Tongue (tissue), 2 donors: Measurements from ENCODE around the gene STUM. TPM values are rescaled to one million over a fixed set of nuclear protein-coding genes. Genes with fewer than 3 reads are reported as not detected.
"Not testable (repeated sequence)": the region's sequence is repeated elsewhere in the genome, so short reads cannot be mapped to it uniquely, and the experiment has no call there.

ENCODE experiments used
- DNase-seq: peaks from one replicate; pipeline ENCODE4 v3.0.0-alpha.2; 2015
- total RNA-seq: library from RNA; depleted of rRNA; stranded (reverse); fragments of >200 nt; gene quantifications from one replicate; pipeline ENCODE4 v1.2.3, GENCODE V29; 2014

The STUM gene
- total RNA-seq, 1 donor from 2014 or later: 7.4 TPM

DNA sequence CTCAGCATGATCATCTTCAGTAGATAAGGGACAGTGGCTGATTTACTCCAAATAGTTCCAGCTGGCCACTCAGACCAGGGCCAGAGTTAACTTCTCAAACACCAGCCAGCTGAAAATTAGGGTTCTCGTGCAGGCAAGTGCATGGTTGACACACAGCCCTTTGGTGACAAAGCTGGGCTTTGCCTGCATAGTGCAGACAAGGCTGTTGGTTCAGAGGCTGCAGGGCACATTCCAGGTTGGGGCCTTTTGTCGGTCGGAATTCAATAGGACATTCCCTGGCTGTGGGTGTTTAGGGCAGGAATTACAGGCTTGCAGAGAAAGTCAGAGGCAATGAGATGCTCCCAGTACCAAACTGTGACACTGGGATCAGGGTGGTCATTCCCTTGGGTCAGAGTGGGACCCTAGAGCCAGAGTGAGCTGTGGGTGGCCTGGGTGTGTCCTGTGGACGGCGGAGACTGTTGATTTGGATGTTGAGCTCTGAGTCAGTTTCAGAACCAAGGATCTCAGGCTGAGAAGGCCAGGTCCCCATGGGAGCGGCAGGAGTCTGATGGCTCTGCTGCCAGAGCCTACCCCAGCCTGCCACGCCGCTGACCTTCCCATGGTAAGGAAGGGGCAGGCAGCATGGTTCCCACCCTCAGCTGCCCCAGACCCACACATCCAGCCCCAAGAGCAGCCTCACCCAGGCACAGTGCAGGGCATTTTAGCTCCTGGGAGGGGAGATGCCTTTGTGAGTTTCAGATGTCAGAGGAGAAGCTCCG, 56.2 kb downstream of the STUM start:
- DNase-seq: no peak

GRCh38 chr1:226605318-226605950, 56.9 kb downstream of the STUM start:
- DNase-seq: no peak

GRCh38 chr1:226606311-226607267, 58.0 kb downstream of the STUM start:
- DNase-seq: peak; percentile 36

- DNase-seq: no peak
Observed at GRCh38 chr1:226607268-226607660, 58.7 kb downstream of the STUM start.

DNA sequence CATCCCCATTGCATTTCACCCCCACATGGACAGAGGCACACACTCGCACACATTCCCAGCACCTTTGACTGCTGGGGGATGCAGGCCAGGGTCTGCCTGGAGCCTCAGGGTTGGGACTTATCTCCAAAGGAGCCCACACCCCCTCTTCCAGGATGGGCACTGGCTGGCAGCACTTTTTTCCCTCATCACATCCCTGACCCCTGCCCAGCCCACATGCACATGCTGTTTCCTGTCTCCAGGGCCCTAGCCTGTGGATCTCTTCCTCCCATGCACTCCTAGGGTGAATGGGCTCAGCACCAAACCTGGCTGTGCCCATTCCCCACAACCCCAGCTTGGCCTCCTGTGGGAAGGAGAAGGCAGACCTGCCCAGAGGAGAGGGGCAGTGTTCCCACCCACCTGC, 59.3 kb downstream of the STUM start:
- no peak for DNase-seq

DNA sequence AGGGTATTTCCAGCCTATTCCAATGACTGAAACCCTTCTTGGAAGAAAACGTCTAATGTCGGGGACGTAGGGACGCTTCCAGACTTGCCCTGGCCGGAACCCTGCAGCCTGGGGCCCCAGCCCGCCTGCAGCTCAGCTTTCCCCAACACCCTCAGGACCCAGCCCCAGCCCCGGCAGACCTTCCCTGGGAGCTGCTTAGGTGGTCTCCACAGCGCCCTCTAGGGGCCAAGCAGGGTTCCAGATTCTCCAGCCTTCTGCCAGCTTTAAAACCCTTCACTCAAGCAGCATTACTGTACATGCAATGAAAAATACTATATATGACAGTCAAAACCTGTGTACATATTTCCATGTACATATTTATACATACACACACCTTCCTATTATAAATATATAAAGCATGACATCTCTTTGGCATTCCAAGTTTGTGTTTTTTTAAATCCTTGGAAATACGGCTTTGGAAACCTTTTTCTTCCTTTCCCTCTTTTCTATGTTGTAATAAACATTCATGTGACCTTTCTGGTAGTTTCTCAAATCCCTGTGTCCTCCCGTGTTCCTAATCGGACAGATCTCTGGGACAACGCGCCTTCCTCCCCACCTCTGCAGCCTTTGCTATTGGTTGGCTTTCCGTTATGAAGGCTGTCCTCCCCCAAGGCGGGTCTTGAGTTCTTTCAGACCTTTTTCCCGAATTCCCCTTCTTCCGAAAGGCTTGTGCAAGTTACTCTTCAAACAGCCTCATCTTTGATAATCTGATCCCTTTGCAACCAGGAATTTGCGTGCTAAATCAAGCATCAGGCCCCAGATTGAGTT, 60.3 kb downstream of the STUM start:
- DNase-seq: peak; percentile 87

DNA sequence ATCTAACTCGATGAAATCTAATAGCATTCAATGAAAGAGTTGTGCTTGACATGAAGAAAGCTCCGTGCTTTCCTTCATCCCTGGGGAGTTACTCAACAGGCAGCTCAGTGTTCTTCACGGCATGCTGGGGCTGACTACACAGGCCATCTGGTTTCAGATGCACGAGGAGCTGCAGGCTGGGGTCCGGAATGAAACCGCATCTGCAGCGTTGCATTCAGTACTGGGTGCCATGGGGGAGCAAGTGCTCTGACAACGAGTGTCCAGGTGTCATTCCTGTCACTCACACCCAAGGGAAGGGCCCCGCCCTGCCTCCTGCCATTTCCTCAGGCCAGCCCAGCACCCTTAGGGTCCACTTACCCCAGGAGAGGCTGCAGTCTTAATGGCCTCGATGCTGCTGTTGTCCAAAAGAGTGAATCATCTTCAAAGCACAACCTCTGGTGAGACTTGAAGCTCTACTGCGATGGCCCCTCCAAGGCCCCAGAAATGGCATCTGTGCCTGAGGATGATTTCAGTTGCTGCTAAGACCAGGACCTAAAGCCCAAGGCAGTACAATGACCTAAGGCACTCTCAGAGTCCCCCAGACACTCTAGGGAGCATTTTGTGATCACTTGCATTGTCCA, 61.4 kb downstream of the STUM start:
- peak; percentile 45 for DNase-seq

- DNase-seq: no peak
Observed at GRCh38 chr1:226610671-226611070, 62.1 kb downstream of the STUM start.

DNA sequence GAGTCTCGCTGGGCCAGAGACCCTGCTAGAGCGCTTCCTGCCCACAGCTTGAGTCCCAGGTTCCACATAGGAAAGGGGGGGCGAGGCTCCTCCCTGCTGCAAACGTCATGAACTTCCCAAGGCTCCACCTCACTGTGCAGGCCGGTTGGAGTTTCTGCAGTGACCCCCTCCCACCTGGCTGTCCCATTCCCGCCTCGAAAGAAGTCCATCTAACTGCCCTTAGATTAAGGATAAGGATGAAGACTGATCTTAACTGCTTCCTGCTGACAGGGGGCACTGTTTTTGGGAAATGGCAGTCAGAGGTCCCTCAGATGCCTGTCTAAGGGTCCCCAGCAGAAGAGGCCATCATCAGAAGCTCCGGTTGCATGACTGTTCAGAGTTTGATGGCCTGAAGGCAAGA, 62.7 kb downstream of the STUM start:
- DNase-seq: no peak

GRCh38 chr1:226611980-226612379, 63.4 kb downstream of the STUM start:
- not testable (repeated sequence) for DNase-seq

- DNase-seq: no peak
Observed at GRCh38 chr1:226615876-226616275, 67.3 kb downstream of the STUM start.

- no peak for DNase-seq
Observed at GRCh38 chr1:226616636-226617035, 68.1 kb downstream of the STUM start.

- DNase-seq: no peak
Observed at GRCh38 chr1:226617109-226617508, 68.5 kb downstream of the STUM start.

DNA sequence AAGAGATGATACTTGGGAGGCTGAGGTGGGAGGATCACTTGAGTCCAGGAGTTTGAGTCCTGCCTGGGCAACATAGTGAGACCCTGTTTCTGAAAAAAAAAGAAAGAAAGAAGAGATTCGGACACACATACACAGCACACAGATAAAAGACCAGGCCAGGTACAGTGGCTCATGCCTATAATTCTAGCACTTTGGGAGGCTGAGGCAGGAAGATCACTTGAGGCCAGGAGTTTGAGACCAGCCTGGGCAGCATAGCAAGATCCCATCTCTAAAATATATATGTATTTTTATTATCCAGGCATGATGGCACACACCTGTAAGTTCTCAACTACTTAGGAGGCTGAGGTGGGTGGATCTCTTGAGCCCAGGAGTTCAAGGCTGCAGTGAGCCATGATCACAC, 69.2 kb downstream of the STUM start:
- DNase-seq: not testable (repeated sequence)

GRCh38 chr1:226618380-226618779, 69.8 kb downstream of the STUM start:
- no peak for DNase-seq

DNA sequence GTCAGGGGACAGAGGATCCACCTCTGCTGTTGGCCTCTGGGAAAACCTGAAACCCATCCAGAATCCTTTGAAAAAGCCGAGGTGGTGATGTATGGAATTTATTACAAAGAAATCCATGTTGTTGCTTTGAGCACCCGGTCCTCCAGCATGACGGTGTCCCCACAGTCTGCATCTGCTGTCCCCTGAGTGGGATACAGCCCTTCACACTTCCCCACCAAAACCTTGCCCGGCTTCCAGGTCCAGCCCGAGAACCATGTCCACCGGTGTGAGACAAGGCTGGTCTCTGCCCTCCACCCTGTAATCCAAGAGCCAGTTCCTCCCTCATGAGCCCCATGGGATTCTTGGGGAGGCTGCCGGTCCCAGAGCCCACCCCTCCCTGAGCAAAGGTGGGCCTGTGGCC, 70.5 kb downstream of the STUM start:
- no peak for DNase-seq

- no peak for DNase-seq
Observed at GRCh38 chr1:226622012-226622411, 73.4 kb downstream of the STUM start.

DNA sequence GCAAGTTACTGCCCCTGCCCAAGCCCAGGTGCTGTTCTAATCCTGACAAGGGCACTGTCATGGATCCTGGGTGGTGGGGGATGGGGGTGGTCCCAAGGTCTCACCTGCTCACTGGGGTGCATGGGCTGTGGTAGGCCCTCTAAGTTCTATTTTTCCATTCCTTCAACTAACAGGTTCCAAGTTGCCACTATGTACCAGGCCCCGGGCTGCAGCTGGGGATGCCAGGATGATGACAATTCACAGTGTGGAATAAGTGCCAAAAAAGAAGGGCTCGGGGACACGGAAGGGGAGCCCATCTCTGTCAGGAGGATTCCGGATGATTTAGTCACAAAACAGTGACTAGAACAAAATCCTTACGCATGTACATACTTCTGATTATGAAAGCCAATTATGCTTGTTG, 76.0 kb downstream of the STUM start:
- DNase-seq: no peak

DNA sequence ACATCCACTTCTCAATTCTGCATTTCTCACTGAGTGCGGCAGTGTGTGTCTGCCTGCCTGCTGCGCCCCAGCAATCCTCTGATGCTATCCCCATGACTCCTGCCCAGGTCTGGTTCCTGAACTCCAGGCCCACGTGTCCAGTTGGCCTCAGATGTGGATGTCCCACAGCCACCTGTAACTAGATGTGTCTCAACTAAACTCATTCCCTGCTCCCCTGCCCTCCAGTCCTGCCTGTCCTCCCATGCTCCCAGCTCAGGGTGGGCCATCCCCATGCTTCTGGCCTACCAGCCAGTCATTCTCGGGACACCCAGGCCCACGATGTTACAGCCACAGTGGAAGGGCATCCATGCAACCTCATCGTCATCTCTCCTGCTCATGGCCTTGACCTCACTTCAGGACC, 76.8 kb downstream of the STUM start:
- DNase-seq: no peak

DNA sequence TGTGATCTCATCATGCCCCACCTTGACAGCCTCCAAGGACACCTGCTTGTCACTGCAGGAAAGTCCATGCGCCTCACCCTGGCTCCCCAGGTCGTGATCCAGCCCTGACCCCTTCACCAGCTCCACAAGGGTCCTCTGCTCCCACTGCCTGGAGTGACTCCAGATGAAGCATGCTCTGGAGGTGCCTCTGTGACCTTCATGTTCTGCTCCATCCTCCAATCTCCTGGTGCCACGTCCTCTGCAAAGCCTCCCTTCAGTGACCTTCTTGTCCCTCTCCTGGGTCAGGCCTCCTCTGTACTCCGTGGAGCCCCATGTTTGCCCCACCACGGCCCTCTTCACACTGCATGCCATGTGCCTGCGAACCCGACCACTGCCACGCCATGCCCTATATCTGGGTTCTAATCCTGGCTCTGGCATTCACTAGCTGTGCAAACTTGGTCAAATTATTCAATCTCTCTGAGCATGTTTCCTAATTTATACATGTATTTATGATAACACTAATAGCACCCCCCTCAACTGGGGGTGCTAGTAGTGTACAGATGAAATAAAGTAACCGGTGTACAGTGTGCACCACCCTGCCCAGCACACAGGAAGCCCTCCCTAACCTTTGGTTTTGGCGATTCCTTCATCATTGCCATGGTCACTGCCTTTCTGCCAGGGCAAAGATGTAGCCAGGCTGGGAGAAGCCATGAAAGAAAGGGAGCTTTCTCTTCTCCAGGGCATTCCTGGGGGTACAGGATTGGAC, 77.4 kb downstream of the STUM start:
- DNase-seq: no peak

GRCh38 chr1:226626577-226626956, 78.0 kb downstream of the STUM start:
- DNase-seq: peak; percentile 82
